Measurements from ENCODE around the gene CASP10. TPM values are rescaled to one million over a fixed set of nuclear protein-coding genes. Genes with fewer than 3 reads are reported as not detected.

CASP10 gene
- total and polyA plus RNA-seq, 11 donors = 2.8 to 24.0 (median 5.4) TPM

DNA sequence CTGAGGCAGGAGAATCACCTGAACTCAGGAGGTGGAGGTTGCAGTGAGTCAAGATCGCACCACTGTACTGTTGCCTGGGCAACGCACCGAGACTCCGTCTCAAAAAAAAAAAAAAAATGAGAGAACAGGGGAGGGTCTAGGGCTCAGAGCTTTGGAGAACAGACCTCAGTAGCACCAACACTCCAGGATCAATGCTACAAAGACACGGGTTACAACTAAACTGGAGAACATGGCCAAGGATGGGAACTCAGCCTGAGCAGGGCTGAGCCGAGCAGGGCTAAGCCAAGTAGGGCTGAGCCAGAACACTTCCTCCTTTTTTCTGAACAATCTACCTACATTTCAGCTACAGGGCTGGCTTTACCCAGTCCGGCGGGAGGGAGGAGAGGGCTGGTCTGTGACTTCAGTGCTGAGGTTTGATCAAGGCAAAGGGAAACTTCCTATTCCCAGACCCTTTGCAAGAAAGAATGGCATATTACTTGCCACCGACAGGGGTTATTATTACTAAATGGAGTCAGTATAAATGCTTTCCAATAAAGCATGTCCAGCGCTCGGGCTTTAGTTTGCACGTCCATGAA is 74.5 kb downstream of the CASP10 start:
- peak; percentile 31 to 65 (median 35) for DNase-seq
- Histone ChIP-seq H3K4me3 (peak overlapping the region; percentile 16 to 73 (median 60)), H3K27me3 (no peaks in the 10 kb centered on the region), H3K27ac (peak overlapping the region; percentile 52 to 97 (median 84)), H3K4me1 (peaks cover 0 to 79% (median 4%) of the 10 kb centered on the region in 12 donors), H3K36me3 (no peaks in the 10 kb centered on the region), H3K9me3 (no peaks in the 10 kb centered on the region)
- no peak for TF ChIP-seq POLR2A (IDR thresholded peaks at IDR 0.05)
- TF ChIP-seq, protein P1, sequence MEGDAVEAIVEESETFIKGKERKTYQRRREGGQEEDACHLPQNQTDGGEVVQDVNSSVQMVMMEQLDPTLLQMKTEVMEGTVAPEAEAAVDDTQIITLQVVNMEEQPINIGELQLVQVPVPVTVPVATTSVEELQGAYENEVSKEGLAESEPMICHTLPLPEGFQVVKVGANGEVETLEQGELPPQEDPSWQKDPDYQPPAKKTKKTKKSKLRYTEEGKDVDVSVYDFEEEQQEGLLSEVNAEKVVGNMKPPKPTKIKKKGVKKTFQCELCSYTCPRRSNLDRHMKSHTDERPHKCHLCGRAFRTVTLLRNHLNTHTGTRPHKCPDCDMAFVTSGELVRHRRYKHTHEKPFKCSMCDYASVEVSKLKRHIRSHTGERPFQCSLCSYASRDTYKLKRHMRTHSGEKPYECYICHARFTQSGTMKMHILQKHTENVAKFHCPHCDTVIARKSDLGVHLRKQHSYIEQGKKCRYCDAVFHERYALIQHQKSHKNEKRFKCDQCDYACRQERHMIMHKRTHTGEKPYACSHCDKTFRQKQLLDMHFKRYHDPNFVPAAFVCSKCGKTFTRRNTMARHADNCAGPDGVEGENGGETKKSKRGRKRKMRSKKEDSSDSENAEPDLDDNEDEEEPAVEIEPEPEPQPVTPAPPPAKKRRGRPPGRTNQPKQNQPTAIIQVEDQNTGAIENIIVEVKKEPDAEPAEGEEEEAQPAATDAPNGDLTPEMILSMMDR (IDR thresholded peaks at IDR 0.05) = peak in 2 of 12 donors; percentile 2 to 7
- WGBS, 4 donors = 43 to 52% (median 51%) methylated on average over 12 of the region's 12 CpGs
- intact Hi-C loops (cut with DNase I) = loop anchor here in 1 of 10 donors (10.0 kb wide), 1 partner anchor 207 kb away; no protein-coding TSS in a partner anchor
- peak; percentile 41 to 77 (median 67) for ATAC-seq

DNA sequence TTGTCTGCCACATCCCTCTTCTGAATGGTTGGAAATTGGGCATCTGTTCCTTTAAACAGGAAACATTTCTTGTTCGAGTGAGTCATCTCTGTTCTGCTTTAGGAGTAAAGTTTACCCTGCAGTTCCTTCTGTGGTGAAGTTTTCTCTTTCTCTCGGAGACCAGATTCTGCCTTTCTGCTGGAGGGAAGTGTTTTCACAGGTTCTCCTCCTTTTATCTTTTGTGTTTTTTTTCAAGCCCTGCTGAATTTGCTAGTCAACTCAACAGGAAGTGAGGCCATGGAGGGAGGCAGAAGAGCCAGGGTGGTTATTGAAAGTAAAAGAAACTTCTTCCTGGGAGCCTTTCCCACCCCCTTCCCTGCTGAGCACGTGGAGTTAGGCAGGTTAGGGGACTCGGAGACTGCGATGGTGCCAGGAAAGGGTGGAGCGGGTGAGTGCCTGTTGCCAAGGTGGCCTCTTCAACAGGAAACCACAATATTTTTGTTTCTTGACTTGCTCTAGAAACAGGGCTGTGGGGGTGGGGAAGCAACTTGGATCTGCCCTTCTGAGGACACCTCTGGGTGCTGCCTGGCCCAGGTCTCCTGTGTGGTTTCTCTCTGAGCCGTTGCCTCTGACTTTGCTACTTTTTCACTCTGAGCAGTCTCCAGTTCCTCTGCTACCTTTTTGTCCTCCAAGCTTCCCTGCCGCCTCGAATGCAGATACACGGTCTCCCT is 75.2 kb downstream of the CASP10 start:
- Histone ChIP-seq H3K27ac (peak overlapping the region; percentile 52 to 97 (median 84)), H3K36me3 (no peaks in the 10 kb centered on the region), H3K4me3 (peak overlapping the region; percentile 16 to 73 (median 60)), H3K27me3 (no peaks in the 10 kb centered on the region), H3K9me3 (no peaks in the 10 kb centered on the region), H3K4me1 (peaks cover 0 to 79% (median 4%) of the 10 kb centered on the region in 12 donors)
- intact Hi-C loops (cut with DNase I) = loop anchor here in 2 of 10 donors (1.0 to 10.0 kb wide), 2 partner anchors 19 to 207 kb away; no protein-coding TSS in a partner anchor
- WGBS, 4 donors = 11 to 14% (median 13%) methylated on average over 10 of the region's 10 CpGs
- DNase-seq = peak; percentile 60 to 76 (median 67)
- peak; percentile 52 to 84 (median 78) for ATAC-seq
- TF ChIP-seq POLR2A (IDR thresholded peaks at IDR 0.05) = no peak
- TF ChIP-seq, protein P1 (IDR thresholded peaks at IDR 0.05) = no peak

DNA sequence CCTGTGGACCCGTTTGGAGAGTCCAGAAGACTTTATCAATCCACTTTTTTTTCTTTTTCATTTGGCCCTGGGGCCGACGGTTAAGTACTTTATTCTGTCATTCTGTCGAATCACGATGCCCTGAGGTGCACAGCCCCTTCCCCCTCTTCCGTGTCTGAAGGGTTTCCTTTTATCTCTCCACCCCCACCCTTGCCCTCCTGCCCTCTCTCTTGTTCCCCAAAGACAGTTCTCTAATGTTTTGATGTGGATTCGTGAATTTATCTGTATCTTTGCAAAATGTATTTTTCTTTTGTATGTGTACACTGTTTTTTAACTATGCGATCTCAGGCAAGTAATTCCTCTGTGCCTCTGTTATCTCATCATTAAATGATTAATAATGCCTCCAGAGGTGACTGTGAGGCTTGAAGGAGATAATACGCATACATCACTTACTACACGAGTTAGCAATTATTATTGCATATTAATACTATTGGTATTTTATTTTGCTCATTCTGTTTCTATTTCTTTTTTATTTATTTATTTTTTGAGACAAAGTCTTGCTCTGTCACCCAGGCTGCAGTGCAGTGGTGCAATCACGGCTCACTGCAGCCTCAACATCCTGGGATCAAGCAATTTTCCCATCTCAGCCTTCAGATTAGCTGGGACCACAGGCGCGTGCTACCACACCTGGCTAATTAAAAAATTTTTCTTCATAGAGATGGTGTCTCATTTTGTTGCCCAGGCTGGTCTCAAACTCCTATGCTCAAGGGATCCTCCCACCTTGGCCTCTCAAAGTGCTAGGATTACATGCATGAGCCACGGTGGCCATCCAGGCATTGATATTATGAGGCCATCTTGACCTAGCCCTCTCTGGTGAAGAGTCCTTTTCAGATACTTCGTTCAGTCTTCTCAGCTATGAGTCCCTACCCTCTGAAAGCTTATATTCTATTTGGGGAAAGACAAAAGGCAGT is 76.0 kb downstream of the CASP10 start:
- no peaks in the 10 kb centered on the region for H3K9me3 ChIP-seq
- H3K36me3 ChIP-seq = no peaks in the 10 kb centered on the region
- H3K27me3 ChIP-seq = no peaks in the 10 kb centered on the region
- WGBS, 4 donors = 36 to 44% (median 41%) methylated on average over 15 of the region's 15 CpGs
- DNase-seq (no peak), ATAC-seq (peak in 3 of 4 donors; percentile 18 to 48 (median 27))
- H3K4me1 ChIP-seq = peaks cover 0 to 78% (median 4%) of the 10 kb centered on the region in 12 donors
- TF ChIP-seq, protein P1 (IDR thresholded peaks at IDR 0.05) = peak in 2 of 12 donors; percentile 16 to 40
- no peak for TF ChIP-seq POLR2A (IDR thresholded peaks at IDR 0.05)
- intact Hi-C loops (cut with DNase I) = loop anchor here in 2 of 10 donors (1.0 to 10.0 kb wide), 2 partner anchors 20 to 206 kb away; no protein-coding TSS in a partner anchor
- peak overlapping the region; percentile 16 to 73 (median 60) for H3K4me3 ChIP-seq
- H3K27ac ChIP-seq = peak overlapping the region in 11 of 12 donors; percentile 52 to 97 (median 85)
